Measurements from ENCODE around the gene TNPO2. TPM values are rescaled to one million over a fixed set of nuclear protein-coding genes. Genes with fewer than 3 reads are reported as not detected.
"Not testable (repeated sequence)": the region's sequence is repeated elsewhere in the genome, so short reads cannot be mapped to it uniquely, and the experiment has no call there.

TNPO2 gene
- total RNA-seq, 4 donors from 2014 or later, result 42.8 to 71.9 (median 62.8) TPM

GRCh38 chr19:12720296-12720695 is 3.4 kb downstream of the TNPO2 start:
- H3K4me1 ChIP-seq, result peaks cover 46 to 64% (median 61%) of the 10 kb centered on the region in 4 donors
- TF ChIP-seq POLR2A (IDR thresholded peaks at IDR 0.05; ENCODE audit: low read depth), result no peak
- TF ChIP-seq EP300 (IDR thresholded peaks at IDR 0.05), result no peak
- TF ChIP-seq CTCF (IDR thresholded peaks at IDR 0.05), result no peak
- TF ChIP-seq POLR2AphosphoS5 (IDR thresholded peaks at IDR 0.05), result no peak
- peaks cover 27 to 41% (median 36%) of the 10 kb centered on the region in 4 donors for H3K36me3 ChIP-seq
- intact Hi-C loops (cut with DNase I), result loop anchor here (5.0 kb wide), 1 partner anchor 48 kb away; no protein-coding TSS in a partner anchor
- H3K9me3 ChIP-seq, result no peaks in the 10 kb centered on the region
- 71% methylated on average over 10 of the region's 10 CpGs for WGBS
- H3K27me3 ChIP-seq, result no peaks in the 10 kb centered on the region
- H3K27ac ChIP-seq (replicated peaks in 1 of 4), result peak overlapping the region; percentile 97 to 99 (median 98)
- peak overlapping the region; percentile 88 to 98 (median 91) for H3K4me3 ChIP-seq
- no peak for DNase-seq (ENCODE audit: extremely low spot score)

- H3K36me3 ChIP-seq, result peaks cover 62 to 82% (median 76%) of the 10 kb centered on the region in 4 donors
- 97% methylated on average over 3 of the region's 3 CpGs for WGBS
Measured at GRCh38 chr19:12715929-12716328, 7.8 kb downstream of the TNPO2 start.

DNA sequence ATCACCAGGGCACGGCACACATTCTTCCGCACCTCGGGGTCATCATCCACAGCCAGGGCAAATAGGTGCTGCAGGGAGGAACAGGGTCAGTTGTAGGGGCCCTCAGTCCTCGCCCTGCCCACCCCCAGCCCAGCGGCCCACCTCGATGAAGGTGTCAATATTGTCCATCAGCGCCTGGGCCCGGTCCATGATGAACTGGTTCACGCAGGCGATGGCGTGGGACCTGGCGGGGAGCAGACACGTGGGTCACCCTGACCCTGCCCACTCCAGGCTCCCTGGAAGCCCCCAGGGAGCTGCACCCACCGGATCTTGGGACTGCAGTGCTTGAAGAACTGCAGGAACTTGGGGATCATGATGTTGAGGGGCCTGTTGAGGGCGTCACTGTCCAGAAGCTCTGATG is 8.6 kb downstream of the TNPO2 start:
- 90% methylated on average over 6 of the region's 15 CpGs for WGBS
- H3K9me3 ChIP-seq, result no peaks in the 10 kb centered on the region
- no peak for DNase-seq (ENCODE audit: extremely low spot score)
- intact Hi-C loops (cut with DNase I), result no loop called here
- TF ChIP-seq POLR2AphosphoS5 (IDR thresholded peaks at IDR 0.05) (no peak), EP300 (IDR thresholded peaks at IDR 0.05) (no peak), CTCF (IDR thresholded peaks at IDR 0.05) (no peak), POLR2A (IDR thresholded peaks at IDR 0.05; ENCODE audit: low read depth) (no peak)
- peaks cover 12 to 30% (median 28%) of the 10 kb centered on the region in 4 donors for H3K4me1 ChIP-seq
- no peak overlapping the region for H3K27ac ChIP-seq (replicated peaks in 1 of 4)
- H3K36me3 ChIP-seq, result peaks cover 70 to 90% (median 84%) of the 10 kb centered on the region in 4 donors
- no peaks in the 10 kb centered on the region for H3K27me3 ChIP-seq
- no peak overlapping the region for H3K4me3 ChIP-seq

More at GRCh38 chr19:12715929-12716328, 7.8 kb downstream of the TNPO2 start:
- Histone ChIP-seq H3K27ac (replicated peaks in 1 of 4) (peak overlapping the region in 1 of 4 donors; percentile 13), H3K27me3 (no peaks in the 10 kb centered on the region), H3K4me1 (peaks cover 20 to 38% (median 36%) of the 10 kb centered on the region in 4 donors), H3K4me3 (no peak overlapping the region), H3K9me3 (no peaks in the 10 kb centered on the region)
- no peak for TF ChIP-seq POLR2AphosphoS5 (IDR thresholded peaks at IDR 0.05)
- TF ChIP-seq POLR2A (IDR thresholded peaks at IDR 0.05; ENCODE audit: low read depth), result no peak
- no peak for TF ChIP-seq EP300 (IDR thresholded peaks at IDR 0.05)
- TF ChIP-seq CTCF (IDR thresholded peaks at IDR 0.05), result no peak
- no peak for DNase-seq (ENCODE audit: extremely low spot score)
- intact Hi-C loops (cut with DNase I), result no loop called here

- WGBS, result 94% methylated on average over 9 of the region's 9 CpGs
- intact Hi-C loops (cut with DNase I), result not testable (repeated sequence)
Measured at GRCh38 chr19:12713304-12713703, 10.4 kb downstream of the TNPO2 start.

GRCh38 chr19:12712077-12712476 is 11.7 kb downstream of the TNPO2 start:
- DNase-seq (ENCODE audit: extremely low spot score); H3K4me3 ChIP-seq; H3K9me3 ChIP-seq; H3K27ac ChIP-seq (replicated peaks in 1 of 4); intact Hi-C loops (cut with DNase I); H3K27me3 ChIP-seq: not testable (repeated sequence)
- peak; percentile 24 to 49 (median 36) for TF ChIP-seq CTCF (IDR thresholded peaks at IDR 0.05)
- 72% methylated on average over 7 of the region's 14 CpGs for WGBS
- H3K36me3 ChIP-seq, result peaks cover 78 to 98% (median 96%) of the 10 kb centered on the region in 4 donors
- peaks cover 0 to 11% (median 6%) of the 10 kb centered on the region in 4 donors for H3K4me1 ChIP-seq

More at GRCh38 chr19:12713304-12713703, 10.4 kb downstream of the TNPO2 start:
- Histone ChIP-seq H3K4me1 (peaks cover 0 to 12% (median 11%) of the 10 kb centered on the region in 4 donors), H3K36me3 (peaks cover 83 to 98% (median 92%) of the 10 kb centered on the region in 4 donors)
- not testable (repeated sequence) for H3K27me3 ChIP-seq; DNase-seq (ENCODE audit: extremely low spot score); H3K9me3 ChIP-seq; H3K27ac ChIP-seq (replicated peaks in 1 of 4); H3K4me3 ChIP-seq

Data from esophagus muscularis mucosa (tissue), 4 donors.